ENCODE measurements around the gene RAB19.

DNA sequence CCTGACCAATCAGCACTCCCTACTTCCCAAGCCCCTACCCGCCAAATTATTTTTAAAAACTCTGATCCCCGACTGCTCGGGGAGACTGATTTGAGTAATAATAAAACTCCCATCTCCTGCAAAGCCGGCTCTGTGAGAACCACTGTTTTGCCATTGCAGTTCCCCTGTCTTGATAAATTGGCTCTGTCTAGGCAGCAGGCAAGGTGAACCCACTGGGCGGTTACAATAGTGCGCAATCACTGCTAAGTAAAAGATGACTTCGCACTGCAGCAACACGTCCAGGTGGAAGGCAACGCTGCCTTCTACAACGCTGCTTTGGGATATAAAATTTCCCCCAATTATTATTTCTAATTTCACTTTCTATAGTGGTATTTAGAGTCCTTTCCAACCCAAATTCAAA is 14.4 kb upstream of the RAB19 start:
- TF ChIP-seq CTCF (IDR thresholded peaks at IDR 0.05; ENCODE audit: low read length) (no peak), EZH2 (optimal IDR thresholded peaks at IDR 0.05; ENCODE audit: low read depth, low read length) (no peak)

Data from MM.1S (cell line).